H9 (cell line): ENCODE data around the gene SNTG2. TPM values are rescaled to one million over a fixed set of nuclear protein-coding genes. Genes with fewer than 3 reads are reported as not detected.

Experiments used
- DNase-seq: peaks from one replicate; pipeline ENCODE4 v3.0.0-alpha.2; 2017
- H2AFZ ChIP-seq: one replicate; pipeline ENCODE4 v1.6.1; 2013; ENCODE audit warnings: mild to moderate bottlenecking, low read length, control low read depth, moderate library complexity
- H2AK5ac ChIP-seq: 2 replicates; pipeline ENCODE4 v1.6.1; 2013; ENCODE audit warnings: low read length, control low read depth, mixed read lengths; ENCODE audit not compliant: insufficient read length
- H2BK120ac ChIP-seq: one replicate; pipeline ENCODE4 v1.6.1; 2013; ENCODE audit warnings: low read depth, mild to moderate bottlenecking, low read length, control low read depth, inconsistent platforms; ENCODE audit not compliant: poor library complexity, severe bottlenecking
- H2BK12ac ChIP-seq: 2 replicates; pipeline ENCODE4 v1.6.1; 2013; ENCODE audit warnings: low read length, control low read depth, mixed read lengths, low read depth; ENCODE audit not compliant: insufficient read length
- H2BK15ac ChIP-seq: 2 replicates; pipeline ENCODE4 v1.6.1; 2013; ENCODE audit warnings: low read depth, low read length, control low read depth
- H2BK20ac ChIP-seq: one replicate; pipeline ENCODE4 v1.6.1; 2013; ENCODE audit warnings: low read depth, mild to moderate bottlenecking, low read length, control low read depth, inconsistent platforms; ENCODE audit not compliant: poor library complexity, severe bottlenecking
- H2BK5ac ChIP-seq: 2 replicates; pipeline ENCODE4 v1.6.1; 2013; ENCODE audit warnings: low read length, control low read depth, mixed read lengths; ENCODE audit not compliant: insufficient read length
- H3K14ac ChIP-seq: 2 replicates; pipeline ENCODE4 v1.6.1; 2013; ENCODE audit warnings: low read length, control low read depth; ENCODE audit not compliant: insufficient read depth
- H3K18ac ChIP-seq: 2 replicates; pipeline ENCODE4 v1.6.1; 2013; ENCODE audit warnings: low read depth, mild to moderate bottlenecking, mixed read lengths, low read length, control low read depth; ENCODE audit not compliant: insufficient read length
- H3K23ac ChIP-seq: 2 replicates; pipeline ENCODE4 v1.6.1; 2013; ENCODE audit warnings: low read length, control low read depth, mixed read lengths, low read depth; ENCODE audit not compliant: insufficient read length
- H3K23me2 ChIP-seq: 2 replicates; pipeline ENCODE4 v1.6.1; 2013; ENCODE audit warnings: low read depth, mild to moderate bottlenecking, mixed read lengths, low read length, control low read depth; ENCODE audit not compliant: insufficient read length, poor library complexity, severe bottlenecking
- H3K27ac ChIP-seq: 2 replicates; pipeline ENCODE4 v1.5.1; 2013; ENCODE audit warnings: low read length, control low read depth, mixed read lengths, low read depth; ENCODE audit not compliant: insufficient read length
- H3K27me3 ChIP-seq: 2 replicates; pipeline ENCODE4 v1.6.1; 2013; ENCODE audit warnings: low read length, control low read depth, inconsistent platforms; ENCODE audit not compliant: insufficient read depth
- H3K4ac ChIP-seq: 2 replicates; pipeline ENCODE4 v1.6.1; 2013; ENCODE audit warnings: low read depth, mild to moderate bottlenecking, control low read depth, inconsistent platforms, low read length, moderate library complexity
- H3K4me1 ChIP-seq: 2 replicates; pipeline ENCODE4 v1.6.1; 2013; ENCODE audit warnings: low read length, control low read depth, inconsistent platforms; ENCODE audit not compliant: insufficient read depth
- H3K4me2 ChIP-seq: 2 replicates; pipeline ENCODE4 v1.6.1; 2013; ENCODE audit warnings: low read length, control low read depth, mixed read lengths; ENCODE audit not compliant: insufficient read length, insufficient read depth
- H3K56ac ChIP-seq: 2 replicates; pipeline ENCODE4 v1.6.1; 2013; ENCODE audit warnings: low read depth, mild to moderate bottlenecking, mixed read lengths, low read length, control low read depth; ENCODE audit not compliant: insufficient read length
- H3K79me1 ChIP-seq: 2 replicates; pipeline ENCODE4 v1.6.1; 2013; ENCODE audit warnings: low read depth, mild to moderate bottlenecking, moderate library complexity, low read length, control low read depth, inconsistent platforms; ENCODE audit not compliant: insufficient read depth, poor library complexity, severe bottlenecking
- H3K79me2 ChIP-seq: 2 replicates; pipeline ENCODE4 v1.6.1; 2013; ENCODE audit warnings: low read length, control low read depth, inconsistent platforms; ENCODE audit not compliant: insufficient read depth
- H3K9ac ChIP-seq: 2 replicates; pipeline ENCODE4 v1.6.1; 2013; ENCODE audit warnings: low read length, control low read depth, mixed read lengths; ENCODE audit not compliant: insufficient read length; ENCODE audit errors: extremely low read depth
- H3K9me3 ChIP-seq: one replicate; pipeline ENCODE4 v1.6.1; 2013; ENCODE audit warnings: low read depth, low read length, inconsistent platforms; ENCODE audit not compliant: control insufficient read depth
- H3T11ph ChIP-seq: one replicate; pipeline ENCODE4 v1.6.1; 2013; ENCODE audit warnings: mild to moderate bottlenecking, low read length, control low read depth, inconsistent platforms
- H4K20me1 ChIP-seq: one replicate; pipeline ENCODE4 v1.6.1; 2013; ENCODE audit not compliant: control insufficient read depth, insufficient read length, insufficient read depth
- H4K5ac ChIP-seq: 2 replicates; pipeline ENCODE4 v1.6.1; 2013; ENCODE audit warnings: low read depth, mild to moderate bottlenecking, mixed read lengths, low read length, control low read depth; ENCODE audit not compliant: insufficient read length
- H4K8ac ChIP-seq: replicated peaks from 2 replicates; pipeline ENCODE4 v1.6.1; 2013; ENCODE audit warnings: low read length, control low read depth, mixed read lengths, low read depth; ENCODE audit not compliant: insufficient read length
- H4K91ac ChIP-seq: 2 replicates; pipeline ENCODE4 v1.6.1; 2013; ENCODE audit warnings: low read depth, mild to moderate bottlenecking, moderate library complexity, mixed read lengths, low read length, control low read depth; ENCODE audit not compliant: insufficient read length
- H3K27ac Mint-ChIP-seq, 3 experiments: 2 replicates in 2 of 3; 3 replicates in 1 of 3; pipeline ENCODE4 v1.8.0; 2020 to 2021; ENCODE audit warnings: mixed read lengths in 3 of 3, mild to moderate bottlenecking in 1 of 3, moderate library complexity in 1 of 3
- H3K27me3 Mint-ChIP-seq: 2 replicates; pipeline ENCODE4 v1.8.0; 2021; ENCODE audit warnings: low read depth, mild to moderate bottlenecking, moderate library complexity, mixed read lengths
- H3K36me3 Mint-ChIP-seq, 3 experiments: 2 replicates in 2 of 3; 3 replicates in 1 of 3; pipeline ENCODE4 v1.8.0; 2020 to 2021; ENCODE audit warnings: low read depth in 3 of 3, mixed read lengths in 3 of 3; ENCODE audit not compliant: insufficient read depth in 1 of 3
- H3K4me1 Mint-ChIP-seq, 2 experiments: 2 replicates each; pipeline ENCODE4 v1.8.0; 2020; ENCODE audit warnings: mixed read lengths in 2 of 2
- H3K4me3 Mint-ChIP-seq, 2 experiments: 2 replicates in 1 of 2; 3 replicates in 1 of 2; pipeline ENCODE4 v1.8.0; 2020 to 2021; ENCODE audit warnings: mild to moderate bottlenecking in 2 of 2, mixed read lengths in 2 of 2, moderate library complexity in 1 of 2
- H3K9me3 Mint-ChIP-seq, 2 experiments: 2 replicates in 1 of 2; 3 replicates in 1 of 2; pipeline ENCODE4 v1.8.0; 2020; ENCODE audit warnings: mild to moderate bottlenecking in 2 of 2, mixed read lengths in 2 of 2, moderate library complexity in 1 of 2
- CTCF ChIP-seq: fragments of 200-600 bp; sonication (generic); conservative IDR thresholded peaks from 3 replicates; pipeline ENCODE4 v1.8.0; 2021; ENCODE audit warnings: antibody characterized with exemption, mild to moderate bottlenecking
- WGBS: extraction: QIAGEN DNeasy Blood & Tissue Kit; methylation state at CpG from one replicate; pipeline ENCODE4 v1.1.7; 2013; ENCODE audit warnings: missing lambda C conversion rate, low lambda C conversion rate, mixed read lengths; ENCODE audit not compliant: insufficient read length; ENCODE audit errors: extremely low coverage; 5-methylcytosine and 5-hydroxymethylcytosine counted together
- total RNA-seq: library from RNA; stranded (reverse); gene quantifications from 2 replicates; pipeline ENCODE4 v1.2.1, GENCODE V29; 2021

SNTG2 gene
- total RNA-seq, 1 experiment from 2014 or later = 13.2 TPM

GRCh38 chr2:1269812-1270211 is 319.2 kb downstream of the SNTG2 start:
- Histone ChIP-seq H2BK5ac (no peak overlapping the region), H2BK15ac (no peak overlapping the region)

More at GRCh38 chr2:1269812-1270211, 319.2 kb downstream of the SNTG2 start:
- Histone ChIP-seq H2BK12ac (no peak overlapping the region), H3K14ac (no peak overlapping the region; the same call in 1 of the 2 replicates), H3K4ac (no peak overlapping the region), H4K5ac (no peak overlapping the region), H3K4me1 (no peaks in the 10 kb centered on the region), H3K9ac (no peak overlapping the region), H3T11ph (no peak overlapping the region), H4K91ac (no peak overlapping the region), H2AK5ac (no peak overlapping the region), H3K4me2 (no peak overlapping the region), H3K27me3 (no peaks in the 10 kb centered on the region; the same call in 1 of the 2 replicates), H3K23me2 (no peaks in the 10 kb centered on the region), H3K56ac (no peak overlapping the region), H3K79me2 (no peaks in the 10 kb centered on the region), H4K8ac (no peak overlapping the region), H2BK20ac (no peak overlapping the region), H3K79me1 (no peaks in the 10 kb centered on the region), H3K18ac (no peak overlapping the region), H3K9me3 (peaks cover 5% of the 10 kb centered on the region), H2BK120ac (no peak overlapping the region), H2AFZ (no peak overlapping the region), H3K23ac (no peak overlapping the region), H4K20me1 (no peaks in the 10 kb centered on the region), H3K27ac (no peak overlapping the region)
- no peak overlapping the region for H3K4me3 Mint-ChIP-seq
- DNase-seq = no peak
- H3K36me3 Mint-ChIP-seq = peaks cover 3 to 11% (median 7%) of the 10 kb centered on the region in 3 experiments; a peak in 6 of 7 replicates
- TF ChIP-seq CTCF = no peak
- no peaks in the 10 kb centered on the region for H3K4me1 Mint-ChIP-seq
- no CpG with 5 or more reads among the region's 8 CpGs for WGBS
- peaks cover 15% of the 10 kb centered on the region for H3K27me3 Mint-ChIP-seq
- no peak overlapping the region; a peak in 1 of 7 replicates for H3K27ac Mint-ChIP-seq
- peaks cover 8 to 11% of the 10 kb centered on the region in 2 experiments; a peak in 2 of 5 replicates for H3K9me3 Mint-ChIP-seq
